ENCODE measurements around the gene ABHD14A.

DNA sequence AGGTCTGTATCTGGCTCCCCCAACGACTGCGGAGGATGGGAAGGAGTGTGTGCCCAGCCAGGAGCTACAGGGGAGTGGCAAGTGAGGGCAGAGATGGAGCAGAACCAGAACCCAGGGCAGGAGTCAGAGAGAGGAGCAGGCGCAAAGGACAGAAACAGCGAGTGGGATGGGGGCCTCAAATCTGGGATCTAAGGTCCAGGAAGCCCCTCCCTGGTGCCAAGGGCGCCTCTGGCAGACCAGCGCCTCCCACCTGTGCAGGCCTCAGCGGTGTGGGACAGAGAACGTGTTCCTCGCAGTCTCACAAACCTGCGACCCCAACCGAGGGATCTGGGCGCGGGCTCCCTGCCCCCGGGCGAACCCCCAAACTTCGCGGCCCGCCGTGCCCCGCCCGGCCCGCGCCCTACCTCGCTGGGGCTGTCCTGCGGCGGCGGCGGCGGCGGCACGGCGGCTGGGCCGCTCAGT is 7.9 kb upstream of the ABHD14A start:
- TF ChIP-seq, protein P1, sequence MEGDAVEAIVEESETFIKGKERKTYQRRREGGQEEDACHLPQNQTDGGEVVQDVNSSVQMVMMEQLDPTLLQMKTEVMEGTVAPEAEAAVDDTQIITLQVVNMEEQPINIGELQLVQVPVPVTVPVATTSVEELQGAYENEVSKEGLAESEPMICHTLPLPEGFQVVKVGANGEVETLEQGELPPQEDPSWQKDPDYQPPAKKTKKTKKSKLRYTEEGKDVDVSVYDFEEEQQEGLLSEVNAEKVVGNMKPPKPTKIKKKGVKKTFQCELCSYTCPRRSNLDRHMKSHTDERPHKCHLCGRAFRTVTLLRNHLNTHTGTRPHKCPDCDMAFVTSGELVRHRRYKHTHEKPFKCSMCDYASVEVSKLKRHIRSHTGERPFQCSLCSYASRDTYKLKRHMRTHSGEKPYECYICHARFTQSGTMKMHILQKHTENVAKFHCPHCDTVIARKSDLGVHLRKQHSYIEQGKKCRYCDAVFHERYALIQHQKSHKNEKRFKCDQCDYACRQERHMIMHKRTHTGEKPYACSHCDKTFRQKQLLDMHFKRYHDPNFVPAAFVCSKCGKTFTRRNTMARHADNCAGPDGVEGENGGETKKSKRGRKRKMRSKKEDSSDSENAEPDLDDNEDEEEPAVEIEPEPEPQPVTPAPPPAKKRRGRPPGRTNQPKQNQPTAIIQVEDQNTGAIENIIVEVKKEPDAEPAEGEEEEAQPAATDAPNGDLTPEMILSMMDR (IDR thresholded peaks at IDR 0.05): peak in 1 of 6 experiments; percentile 7
- TF ChIP-seq POLR2A (IDR thresholded peaks at IDR 0.05): no peak
